ENCODE data around the gene TTI1. TPM values are rescaled to one million over a fixed set of nuclear protein-coding genes. Genes with fewer than 3 reads are reported as not detected.

The TTI1 gene
- total RNA-seq, 2 donors from 2014 or later = 14.8 to 26.2 TPM

- TF ChIP-seq, protein P1, sequence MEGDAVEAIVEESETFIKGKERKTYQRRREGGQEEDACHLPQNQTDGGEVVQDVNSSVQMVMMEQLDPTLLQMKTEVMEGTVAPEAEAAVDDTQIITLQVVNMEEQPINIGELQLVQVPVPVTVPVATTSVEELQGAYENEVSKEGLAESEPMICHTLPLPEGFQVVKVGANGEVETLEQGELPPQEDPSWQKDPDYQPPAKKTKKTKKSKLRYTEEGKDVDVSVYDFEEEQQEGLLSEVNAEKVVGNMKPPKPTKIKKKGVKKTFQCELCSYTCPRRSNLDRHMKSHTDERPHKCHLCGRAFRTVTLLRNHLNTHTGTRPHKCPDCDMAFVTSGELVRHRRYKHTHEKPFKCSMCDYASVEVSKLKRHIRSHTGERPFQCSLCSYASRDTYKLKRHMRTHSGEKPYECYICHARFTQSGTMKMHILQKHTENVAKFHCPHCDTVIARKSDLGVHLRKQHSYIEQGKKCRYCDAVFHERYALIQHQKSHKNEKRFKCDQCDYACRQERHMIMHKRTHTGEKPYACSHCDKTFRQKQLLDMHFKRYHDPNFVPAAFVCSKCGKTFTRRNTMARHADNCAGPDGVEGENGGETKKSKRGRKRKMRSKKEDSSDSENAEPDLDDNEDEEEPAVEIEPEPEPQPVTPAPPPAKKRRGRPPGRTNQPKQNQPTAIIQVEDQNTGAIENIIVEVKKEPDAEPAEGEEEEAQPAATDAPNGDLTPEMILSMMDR (IDR thresholded peaks at IDR 0.05) = no peak
- TF ChIP-seq POLR2A (IDR thresholded peaks at IDR 0.05) = no peak
- no peak for TF ChIP-seq POLR2AphosphoS5 (IDR thresholded peaks at IDR 0.05)
- Histone ChIP-seq H3K36me3 (peaks cover 8 to 13% of the 10 kb centered on the region in 2 donors), H3K4me3 (no peak overlapping the region), H3K27me3 (replicated peaks; ENCODE audit: insufficient read depth) (no peaks in the 10 kb centered on the region), H3K4me1 (replicated peaks) (no peaks in the 10 kb centered on the region), H3K9me3 (no peaks in the 10 kb centered on the region), H3K27ac (no peak overlapping the region)
- WGBS = 88% methylated on average over 6 of the region's 6 CpGs
- intact Hi-C loops (cut with DNase I) = no loop called here
- no peak for DNase-seq (ENCODE audit: low spot score)
These were observed 31.9 kb downstream of the TTI1 start for GRCh38 chr20:38001173-38001875.

- TF ChIP-seq POLR2AphosphoS5 (IDR thresholded peaks at IDR 0.05) = no peak
- no peak for TF ChIP-seq POLR2A (IDR thresholded peaks at IDR 0.05)
- TF ChIP-seq, protein P1 (IDR thresholded peaks at IDR 0.05) = no peak
- intact Hi-C loops (cut with DNase I) = no loop called here
- H3K27me3 ChIP-seq (replicated peaks; ENCODE audit: insufficient read depth) = no peaks in the 10 kb centered on the region
- DNase-seq (ENCODE audit: low spot score) = no peak
- peaks cover 8 to 13% of the 10 kb centered on the region in 2 donors for H3K36me3 ChIP-seq
- H3K4me1 ChIP-seq (replicated peaks) = no peaks in the 10 kb centered on the region
- H3K4me3 ChIP-seq = no peak overlapping the region
- H3K9me3 ChIP-seq = no peaks in the 10 kb centered on the region
- H3K27ac ChIP-seq = no peak overlapping the region
- WGBS = 90% methylated on average over 13 of the region's 13 CpGs
These were observed 33.0 kb downstream of the TTI1 start for GRCh38 chr20:38000293-38000692.

DNA sequence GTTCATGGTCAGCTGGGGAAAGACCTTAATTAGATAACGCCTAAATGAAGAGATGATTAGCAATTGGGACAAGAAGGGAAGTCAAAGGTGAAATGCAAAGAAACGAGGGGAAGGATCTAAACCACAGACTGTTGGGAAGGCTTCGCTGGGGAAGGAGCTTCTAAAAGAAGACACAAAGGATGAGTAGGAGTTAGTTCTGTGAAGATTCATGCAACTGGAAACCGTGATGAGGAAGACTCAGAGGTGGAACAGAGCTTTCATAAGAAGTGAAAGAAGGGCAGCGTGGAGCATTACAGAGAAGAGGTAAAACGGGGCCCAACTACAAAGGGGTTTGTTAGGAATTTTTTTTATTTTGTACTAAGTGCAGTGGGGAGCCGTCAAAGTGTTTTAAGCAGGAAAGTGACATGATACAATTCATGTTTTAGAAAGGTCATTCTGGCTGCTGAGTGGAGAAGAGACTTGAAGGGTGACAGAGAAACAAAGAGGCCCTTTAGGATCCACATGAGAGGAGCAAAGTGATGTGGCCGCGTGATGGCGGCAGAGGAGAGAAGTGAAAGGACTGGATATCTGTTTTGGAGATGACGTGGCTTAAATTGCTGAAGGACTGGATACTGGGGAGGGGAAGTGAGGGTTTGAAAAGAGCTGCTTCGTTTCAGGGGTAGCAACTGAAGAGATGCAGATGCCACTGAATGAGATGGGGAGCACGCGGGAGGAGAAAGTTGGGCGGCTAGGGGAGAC lies 33.6 kb downstream of the TTI1 start:
- no peaks in the 10 kb centered on the region for H3K4me1 ChIP-seq (replicated peaks)
- H3K27ac ChIP-seq = no peak overlapping the region
- 90% methylated on average over 15 of the region's 15 CpGs for WGBS
- peaks cover 8 to 13% of the 10 kb centered on the region in 2 donors for H3K36me3 ChIP-seq
- no peaks in the 10 kb centered on the region for H3K27me3 ChIP-seq (replicated peaks; ENCODE audit: insufficient read depth)
- no peaks in the 10 kb centered on the region for H3K9me3 ChIP-seq
- TF ChIP-seq POLR2A (IDR thresholded peaks at IDR 0.05) (no peak), POLR2AphosphoS5 (IDR thresholded peaks at IDR 0.05) (no peak)
- TF ChIP-seq, protein P1 (IDR thresholded peaks at IDR 0.05) = no peak
- no peak overlapping the region for H3K4me3 ChIP-seq
- intact Hi-C loops (cut with DNase I) = loop anchor here (10.0 kb wide), 1 partner anchor 345 kb away; no protein-coding TSS in a partner anchor
- DNase-seq (ENCODE audit: low spot score) = no peak

- H3K9me3 ChIP-seq = no peaks in the 10 kb centered on the region
- peaks cover 11% of the 10 kb centered on the region for H3K4me1 ChIP-seq (replicated peaks)
- TF ChIP-seq POLR2A (IDR thresholded peaks at IDR 0.05) (no peak), POLR2AphosphoS5 (IDR thresholded peaks at IDR 0.05) (no peak)
- TF ChIP-seq, protein P1 (IDR thresholded peaks at IDR 0.05) = no peak
- no peak overlapping the region for H3K4me3 ChIP-seq
- peaks cover 8 to 13% of the 10 kb centered on the region in 2 donors for H3K36me3 ChIP-seq
- H3K27ac ChIP-seq = no peak overlapping the region
- intact Hi-C loops (cut with DNase I) = loop anchor here (10.0 kb wide), 1 partner anchor 343 kb away; no protein-coding TSS in a partner anchor
- DNase-seq (ENCODE audit: low spot score) = no peak
- WGBS = 97% methylated on average over 3 of the region's 3 CpGs
- H3K27me3 ChIP-seq (replicated peaks; ENCODE audit: insufficient read depth) = no peaks in the 10 kb centered on the region
These were observed 35.7 kb downstream of the TTI1 start for GRCh38 chr20:37997516-37997915.

All from prostate gland (tissue), 2 donors.